ENCODE results near the gene TSHZ2.

Gene TSHZ2

GRCh38 chr20:53138454-53139262 lies 166.5 kb downstream of the TSHZ2 start:
- ChIA-PET POLR2A (no interaction called here), CTCF (interaction anchor here (0.7 kb wide), 1 partner anchor 905 kb away, joined by 5 read pairs; no protein-coding TSS in a partner anchor)
- no peak for DNase-seq (ENCODE audit: low read depth, low spot score)
- H3K4me3 ChIP-seq (ENCODE audit: low read depth, low read length): no peak overlapping the region
- no peak for TF ChIP-seq CTCF (IDR thresholded peaks at IDR 0.05; ENCODE audit: insufficient read depth, low read length, missing control alignments)

DNA sequence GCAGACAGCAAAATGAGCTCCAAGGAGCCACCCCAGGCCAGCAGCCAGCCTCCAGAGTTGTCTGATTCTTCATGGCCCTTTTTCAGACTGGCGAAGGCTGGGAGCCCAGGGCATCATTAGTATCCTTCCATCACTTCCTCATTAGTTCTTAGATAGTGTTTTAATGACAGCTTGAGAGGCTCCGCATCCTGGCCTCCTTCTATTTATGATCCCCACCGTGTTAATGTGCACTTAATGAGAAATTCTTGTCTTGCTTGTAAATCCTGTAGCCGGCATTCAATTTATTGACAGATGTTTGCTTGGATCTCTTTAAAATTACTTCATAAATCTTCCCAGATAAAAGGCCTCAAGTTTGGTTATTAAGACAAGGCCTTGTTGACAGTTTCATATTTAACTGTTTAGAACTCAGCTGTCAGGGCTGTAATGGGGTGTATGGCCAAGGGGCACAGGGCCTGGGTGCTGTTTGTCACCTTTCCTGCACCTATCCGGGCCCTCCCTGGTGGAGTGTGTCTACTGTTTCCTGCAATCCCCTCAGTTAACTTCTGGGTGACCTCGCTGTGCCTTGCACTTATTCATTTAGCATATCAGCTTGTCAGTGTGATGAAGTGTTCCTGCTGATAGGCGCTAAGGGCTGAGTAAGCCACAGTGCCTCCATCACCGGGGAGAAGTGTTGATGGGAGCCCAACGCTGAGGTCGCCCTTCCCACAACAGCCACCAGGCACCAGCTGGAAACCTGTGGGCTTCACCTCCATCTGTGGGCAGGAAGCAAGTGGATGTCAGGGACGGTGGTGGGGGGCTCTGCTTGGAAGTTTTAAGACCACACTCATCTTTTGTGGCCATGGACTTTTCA lies 169.3 kb downstream of the TSHZ2 start:
- ChIA-PET CTCF (no interaction called here), POLR2A (no interaction called here)
- no peak for TF ChIP-seq CTCF (IDR thresholded peaks at IDR 0.05; ENCODE audit: insufficient read depth, low read length, missing control alignments)
- DNase-seq (ENCODE audit: low read depth, low spot score): no peak
- H3K4me3 ChIP-seq (ENCODE audit: low read depth, low read length): no peak overlapping the region

GRCh38 chr20:53142225-53143127 lies 170.3 kb downstream of the TSHZ2 start:
- ChIA-PET CTCF (no interaction called here), POLR2A (no interaction called here)
- no peak for DNase-seq (ENCODE audit: low read depth, low spot score)
- no peak overlapping the region for H3K4me3 ChIP-seq (ENCODE audit: low read depth, low read length)
- TF ChIP-seq CTCF (IDR thresholded peaks at IDR 0.05; ENCODE audit: insufficient read depth, low read length, missing control alignments): no peak

DNA sequence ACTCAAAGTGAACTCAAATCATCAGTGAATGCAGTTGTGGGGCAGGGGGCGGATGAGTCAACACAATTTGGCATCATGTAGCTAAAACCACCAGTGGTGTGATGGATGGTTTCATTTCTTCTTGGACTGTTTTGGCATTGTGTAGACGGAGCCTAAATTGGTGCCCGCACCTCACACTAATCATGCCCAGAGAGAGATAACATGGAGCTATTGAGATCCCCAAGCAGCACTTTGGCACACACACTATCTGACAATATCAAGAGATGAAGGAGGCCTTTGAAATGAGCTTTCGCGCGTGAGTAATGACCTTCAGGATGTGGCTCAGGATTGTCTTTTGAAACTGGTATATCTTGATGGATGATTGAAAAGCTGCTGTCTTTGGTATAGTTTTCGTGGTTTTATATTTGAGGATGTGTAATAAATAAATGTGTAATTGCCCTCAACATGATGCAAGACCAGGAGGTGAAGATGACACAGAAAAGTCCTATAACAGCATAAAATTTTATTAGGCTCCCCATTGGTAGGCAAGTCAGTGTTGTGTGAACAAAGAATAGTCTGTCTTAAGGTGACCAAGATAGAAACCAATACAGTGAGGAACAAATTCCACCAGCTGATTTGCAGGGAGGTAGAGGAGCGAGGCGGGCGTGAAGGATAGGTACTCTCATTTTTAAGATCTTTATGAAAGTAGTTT lies 174.2 kb downstream of the TSHZ2 start:
- ChIA-PET POLR2A (no interaction called here), CTCF (no interaction called here)
- no peak overlapping the region for H3K4me3 ChIP-seq (ENCODE audit: low read depth, low read length)
- TF ChIP-seq CTCF (IDR thresholded peaks at IDR 0.05; ENCODE audit: insufficient read depth, low read length, missing control alignments): no peak
- no peak for DNase-seq (ENCODE audit: low read depth, low spot score)

DNA sequence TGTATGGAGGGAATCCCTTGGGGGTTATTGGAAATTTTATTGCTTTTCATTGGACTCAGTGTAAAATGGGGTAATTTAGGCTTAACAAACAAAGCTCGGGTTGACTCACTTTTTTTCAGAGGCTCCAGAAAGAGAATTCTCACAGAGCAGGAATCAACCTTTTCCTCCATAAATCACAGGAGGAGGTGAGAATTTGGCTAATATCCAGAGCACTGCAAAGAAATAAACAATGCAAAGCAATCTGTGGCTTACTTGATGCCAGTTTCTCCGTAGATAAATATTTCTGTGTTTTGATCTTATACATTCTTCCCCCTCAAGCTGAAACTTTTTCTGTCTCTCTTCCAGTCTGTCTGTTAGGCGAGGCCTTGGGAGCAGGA lies 176.6 kb downstream of the TSHZ2 start:
- CTCF ChIA-PET: interaction anchor here (0.6 to 1.0 kb wide), 2 partner anchors 15 to 26 kb away, joined by 3 read pairs; no protein-coding TSS in a partner anchor
- no peak for DNase-seq (ENCODE audit: low read depth, low spot score)
- no peak for TF ChIP-seq CTCF (IDR thresholded peaks at IDR 0.05; ENCODE audit: insufficient read depth, low read length, missing control alignments)
- POLR2A ChIA-PET: no interaction called here
- H3K4me3 ChIP-seq (ENCODE audit: low read depth, low read length): no peak overlapping the region

All from AG04449 (cell line).